MM.1S (cell line): ENCODE results near the gene UTP15.

ENCODE experiments used
- DNase-seq: peaks from one replicate; pipeline ENCODE4 v3.0.0-alpha.2; 2015
- H2AFZ ChIP-seq: fragments of 300-600 bp; sonication (generic); 2 replicates; pipeline ENCODE4 v1.6.0; 2016; ENCODE audit warnings: antibody characterized with exemption, low read length
- H3F3A ChIP-seq: fragments of 300-600 bp; sonication (generic); 2 replicates; pipeline ENCODE4 v1.6.1; 2016; ENCODE audit warnings: mild to moderate bottlenecking, antibody characterized with exemption, low read length, moderate library complexity, mixed read lengths; ENCODE audit not compliant: insufficient read depth
- H3K27ac ChIP-seq: fragments of 300-600 bp; sonication (generic); 2 replicates; pipeline ENCODE4 v1.5.1; 2016; ENCODE audit warnings: mild to moderate bottlenecking, low read length
- H3K27me3 ChIP-seq: fragments of 300-600 bp; sonication (generic); replicated peaks from 2 replicates; pipeline ENCODE4 v1.6.0; 2016; ENCODE audit warnings: low read length; ENCODE audit not compliant: insufficient read depth
- H3K36me3 ChIP-seq: fragments of 300-600 bp; sonication (generic); replicated peaks from 2 replicates; pipeline ENCODE4 v1.6.1; 2016; ENCODE audit warnings: mild to moderate bottlenecking, low read length, mixed read lengths; ENCODE audit not compliant: insufficient read depth
- H3K4me1 ChIP-seq: fragments of 300-600 bp; sonication (generic); 2 replicates; pipeline ENCODE4 v1.6.1; 2016; ENCODE audit warnings: low read length, mixed read lengths
- H3K4me2 ChIP-seq: fragments of 300-600 bp; sonication (generic); 2 replicates; pipeline ENCODE4 v1.6.0; 2016; ENCODE audit warnings: low read depth, low read length
- H3K4me3 ChIP-seq: fragments of 300-600 bp; sonication (generic); 2 replicates; pipeline ENCODE4 v1.5.1; 2016; ENCODE audit warnings: low read length, mixed read lengths
- H3K79me2 ChIP-seq: fragments of 300-600 bp; sonication (generic); 2 replicates; pipeline ENCODE4 v1.6.1; 2016; ENCODE audit warnings: mixed run types, low read length, mixed read lengths
- H3K9ac ChIP-seq: fragments of 300-600 bp; sonication (generic); 2 replicates; pipeline ENCODE4 v1.6.1; 2016; ENCODE audit warnings: low read length, mixed read lengths
- H3K9me2 ChIP-seq: fragments of 300-600 bp; sonication (generic); replicated peaks from 2 replicates; pipeline ENCODE4 v1.6.1; 2016; ENCODE audit warnings: mild to moderate bottlenecking, low read length, mixed read lengths; ENCODE audit not compliant: insufficient read depth
- H3K9me3 ChIP-seq: fragments of 300-600 bp; sonication (generic); replicated peaks from 2 replicates; pipeline ENCODE4 v1.6.1; 2016; ENCODE audit warnings: mild to moderate bottlenecking, low read length, mixed read lengths; ENCODE audit not compliant: insufficient read depth
- H4K20me1 ChIP-seq: fragments of 300-600 bp; sonication (generic); 2 replicates; pipeline ENCODE4 v1.6.1; 2016; ENCODE audit warnings: mild to moderate bottlenecking, low read length, moderate library complexity, mixed read lengths; ENCODE audit not compliant: insufficient read depth
- EZH2 ChIP-seq: fragments of 300-600 bp; sonication (generic); optimal IDR thresholded peaks from 2 replicates; pipeline ENCODE3; 2017; ENCODE audit warnings: low read depth, mild to moderate bottlenecking, antibody characterized with exemption, low read length, mixed read lengths
- EZH2phosphoT487 ChIP-seq: fragments of 300-600 bp; sonication (generic); IDR thresholded peaks from 2 replicates; pipeline ENCODE4 v1.6.1; 2018; ENCODE audit warnings: antibody characterized with exemption, low read length
- TF ChIP-seq, protein P1 (sequence below): fragments of 300-600 bp; sonication (generic); IDR thresholded peaks from 2 replicates; pipeline ENCODE4 v1.5.1; 2016; ENCODE audit warnings: antibody characterized with exemption, low read length, mixed read lengths

Gene UTP15

DNA sequence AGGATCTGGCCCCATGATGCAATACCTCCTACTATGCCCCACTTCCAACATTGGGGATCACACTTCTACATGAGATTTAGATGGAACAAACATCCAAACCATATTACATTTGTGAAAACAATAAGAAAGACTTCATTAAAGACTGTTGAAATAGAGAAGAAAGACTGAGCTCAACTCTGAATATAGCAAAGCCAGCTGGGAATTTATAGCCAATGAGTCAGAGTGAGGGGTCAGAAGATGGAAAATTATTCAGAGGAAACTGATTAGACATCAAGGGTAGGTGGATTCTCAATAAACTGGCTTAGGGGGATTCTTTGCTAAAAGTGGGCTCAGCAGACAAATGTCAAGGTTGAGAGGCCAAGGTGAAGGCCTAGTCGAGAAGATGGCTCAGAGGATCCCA, 41.7 kb upstream of the UTP15 start:
- Histone ChIP-seq H3K9ac (no peak overlapping the region), H3K4me3 (no peak overlapping the region), H3K4me1 (no peaks in the 10 kb centered on the region), H3F3A (no peaks in the 10 kb centered on the region), H3K9me2 (no peaks in the 10 kb centered on the region), H4K20me1 (no peaks in the 10 kb centered on the region), H2AFZ (no peak overlapping the region), H3K27ac (no peak overlapping the region), H3K79me2 (no peaks in the 10 kb centered on the region), H3K36me3 (no peaks in the 10 kb centered on the region), H3K27me3 (no peaks in the 10 kb centered on the region), H3K4me2 (no peak overlapping the region), H3K9me3 (no peaks in the 10 kb centered on the region)
- no peak for DNase-seq
- TF ChIP-seq, protein P1, sequence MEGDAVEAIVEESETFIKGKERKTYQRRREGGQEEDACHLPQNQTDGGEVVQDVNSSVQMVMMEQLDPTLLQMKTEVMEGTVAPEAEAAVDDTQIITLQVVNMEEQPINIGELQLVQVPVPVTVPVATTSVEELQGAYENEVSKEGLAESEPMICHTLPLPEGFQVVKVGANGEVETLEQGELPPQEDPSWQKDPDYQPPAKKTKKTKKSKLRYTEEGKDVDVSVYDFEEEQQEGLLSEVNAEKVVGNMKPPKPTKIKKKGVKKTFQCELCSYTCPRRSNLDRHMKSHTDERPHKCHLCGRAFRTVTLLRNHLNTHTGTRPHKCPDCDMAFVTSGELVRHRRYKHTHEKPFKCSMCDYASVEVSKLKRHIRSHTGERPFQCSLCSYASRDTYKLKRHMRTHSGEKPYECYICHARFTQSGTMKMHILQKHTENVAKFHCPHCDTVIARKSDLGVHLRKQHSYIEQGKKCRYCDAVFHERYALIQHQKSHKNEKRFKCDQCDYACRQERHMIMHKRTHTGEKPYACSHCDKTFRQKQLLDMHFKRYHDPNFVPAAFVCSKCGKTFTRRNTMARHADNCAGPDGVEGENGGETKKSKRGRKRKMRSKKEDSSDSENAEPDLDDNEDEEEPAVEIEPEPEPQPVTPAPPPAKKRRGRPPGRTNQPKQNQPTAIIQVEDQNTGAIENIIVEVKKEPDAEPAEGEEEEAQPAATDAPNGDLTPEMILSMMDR: no peak
- no peak for TF ChIP-seq EZH2
- TF ChIP-seq EZH2phosphoT487: no peak

DNA sequence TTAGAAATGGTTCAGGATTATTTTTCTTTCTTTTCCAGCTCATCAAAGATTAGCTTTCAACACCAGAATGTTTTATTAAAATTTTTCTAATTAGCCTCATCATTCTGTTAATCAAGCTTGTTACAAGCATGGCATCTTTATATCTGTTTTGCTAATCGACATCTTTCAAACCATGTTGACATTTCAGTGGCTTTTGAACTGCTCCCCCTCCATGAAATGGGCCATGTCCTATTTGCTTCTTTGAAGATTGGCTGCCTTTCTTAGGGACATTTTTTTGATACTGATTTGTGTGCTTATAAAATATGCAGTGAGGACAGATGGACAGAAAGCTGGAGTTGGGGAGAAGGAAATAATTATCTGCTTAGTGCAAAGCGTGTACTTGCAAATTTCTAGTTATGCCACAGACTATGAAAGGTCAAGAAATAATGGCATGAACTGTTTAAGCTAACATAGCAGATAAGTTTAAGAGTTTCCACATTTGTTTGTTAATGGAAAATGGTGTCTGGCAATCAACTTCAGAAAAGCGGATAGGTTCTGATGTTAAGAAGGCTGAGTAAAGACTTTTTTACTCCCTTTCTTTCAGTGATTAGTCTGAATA, 39.8 kb upstream of the UTP15 start:
- no peak for DNase-seq
- no peaks in the 10 kb centered on the region for H3K36me3 ChIP-seq
- H4K20me1 ChIP-seq: no peaks in the 10 kb centered on the region
- no peaks in the 10 kb centered on the region for H3K9me2 ChIP-seq
- H3K4me1 ChIP-seq: no peaks in the 10 kb centered on the region
- H3K4me2 ChIP-seq: no peak overlapping the region
- H3F3A ChIP-seq: no peaks in the 10 kb centered on the region
- no peak overlapping the region for H3K9ac ChIP-seq
- H3K79me2 ChIP-seq: no peaks in the 10 kb centered on the region
- H3K27me3 ChIP-seq: no peaks in the 10 kb centered on the region
- H3K4me3 ChIP-seq: no peak overlapping the region
- H3K27ac ChIP-seq: no peak overlapping the region
- H3K9me3 ChIP-seq: no peaks in the 10 kb centered on the region
- no peak overlapping the region for H2AFZ ChIP-seq
- TF ChIP-seq EZH2 (no peak), EZH2phosphoT487 (no peak)
- TF ChIP-seq, protein P1: no peak

DNA sequence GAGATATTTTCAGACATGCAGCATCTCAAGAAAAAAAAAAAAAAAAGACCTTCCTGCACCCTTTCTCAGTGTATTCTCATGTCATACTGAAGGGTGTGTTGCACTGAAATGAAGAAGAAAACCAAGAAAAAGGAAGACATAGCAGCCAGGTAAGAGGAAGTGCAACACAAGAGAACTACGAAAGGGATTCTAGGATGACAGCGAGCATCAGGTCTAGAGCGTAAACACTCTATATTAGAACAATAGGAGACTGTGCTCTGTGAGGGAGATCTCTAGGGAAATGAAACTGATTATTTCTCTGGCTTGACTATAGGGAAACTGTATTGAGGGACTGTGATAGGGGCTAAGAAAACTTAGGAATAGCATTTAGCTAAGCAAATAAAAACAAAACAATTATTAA, 37.3 kb upstream of the UTP15 start:
- H3K4me3 ChIP-seq: no peak overlapping the region
- no peak overlapping the region for H3K9ac ChIP-seq
- H3K9me2 ChIP-seq: no peaks in the 10 kb centered on the region
- no peak overlapping the region for H3K27ac ChIP-seq
- H3K9me3 ChIP-seq: no peaks in the 10 kb centered on the region
- no peak for DNase-seq
- no peak overlapping the region for H3K4me2 ChIP-seq
- no peaks in the 10 kb centered on the region for H3F3A ChIP-seq
- TF ChIP-seq, protein P1: no peak
- TF ChIP-seq EZH2 (no peak), EZH2phosphoT487 (no peak)
- H3K4me1 ChIP-seq: no peaks in the 10 kb centered on the region
- H3K27me3 ChIP-seq: no peaks in the 10 kb centered on the region
- H3K36me3 ChIP-seq: no peaks in the 10 kb centered on the region
- no peaks in the 10 kb centered on the region for H3K79me2 ChIP-seq
- H2AFZ ChIP-seq: no peak overlapping the region
- no peaks in the 10 kb centered on the region for H4K20me1 ChIP-seq
